Thyroid gland (tissue), 4 donors: ENCODE measurements around the gene TRIB2. TPM values are rescaled to one million over a fixed set of nuclear protein-coding genes. Genes with fewer than 3 reads are reported as not detected.

Source experiments
- DNase-seq, 2 donors: peaks; one replicate each; pipeline ENCODE4 v3.0.0-alpha.2; 2019
- H3K27ac ChIP-seq, 3 donors: fragments of 200-600 bp; sonication (generic); 1 replicate in 2 of 3; 2 replicates in 1 of 3; pipeline ENCODE4 v1.5.1; 2016 to 2019; ENCODE audit warnings: mild to moderate bottlenecking in 1 of 3, moderate library complexity in 1 of 3
- H3K27me3 ChIP-seq: fragments of 200-600 bp; sonication (generic); one replicate; pipeline ENCODE4 v1.5.1; 2019
- H3K36me3 ChIP-seq, 2 donors: fragments of 200-600 bp; sonication (generic); one replicate each; pipeline ENCODE4 v1.5.1; 2016 to 2019
- H3K4me1 ChIP-seq, 2 donors: fragments of 200-600 bp; sonication (generic); one replicate each; pipeline ENCODE4 v1.5.1; 2017 to 2019
- H3K4me3 ChIP-seq, 3 donors: fragments of 200-600 bp; sonication (generic); replicated peaks in 1 of 3; 1 replicate in 2 of 3; 2 replicates in 1 of 3; pipeline ENCODE4 v1.5.1; 2016; ENCODE audit warnings: mild to moderate bottlenecking in 1 of 3
- H3K9me3 ChIP-seq: fragments of 200-600 bp; sonication (generic); one replicate; pipeline ENCODE4 v1.5.1; 2017
- CTCF ChIP-seq, 6 experiments: fragments of 200-600 bp in 3 of 6; fragments of 450-650 bp in 3 of 6; sonication (generic) in 3 of 6; IDR thresholded peaks; one replicate each; pipeline ENCODE4 v1.5.1; 2016 to 2019; ENCODE audit warnings: antibody characterized with exemption in 6 of 6, mild to moderate bottlenecking in 2 of 6, inconsistent platforms in 1 of 6, moderate library complexity in 1 of 6
- POLR2A ChIP-seq, 2 donors: fragments of 450-650 bp; IDR thresholded peaks; one replicate each; pipeline ENCODE4 v1.6.1; 2017; ENCODE audit warnings: antibody characterized with exemption in 2 of 2, mild to moderate bottlenecking in 2 of 2, moderate library complexity in 1 of 2
- WGBS, 2 donors: methylation state at CpG; one replicate each; pipeline ENCODE4 v1.1.5; 2017; 5-methylcytosine and 5-hydroxymethylcytosine counted together
- intact Hi-C: fragments of 100-400 bp; cut with DNase I; formaldehyde crosslinking; loops from one replicate; pipeline ENCODE4 v1.15.1; 2023
- total RNA-seq, 4 donors: library from RNA; depleted of rRNA; stranded (reverse); fragments of >200 nt; gene quantifications; one replicate each; pipeline ENCODE4 v1.2.3, GENCODE V29; 2016

Gene TRIB2
- total RNA-seq, 4 donors from 2014 or later: 30.8 to 59.8 (median 37.1) TPM

GRCh38 chr2:12705230-12705629 is 11.5 kb upstream of the TRIB2 start:
- Histone ChIP-seq H3K4me1 (no peaks in the 10 kb centered on the region), H3K36me3 (no peaks in the 10 kb centered on the region), H3K27me3 (no peaks in the 10 kb centered on the region), H3K27ac (no peak overlapping the region), H3K4me3 (no peak overlapping the region), H3K9me3 (no peaks in the 10 kb centered on the region)
- WGBS, 2 donors: 100% methylated on average over 1 of the region's 1 CpG
- no peak for DNase-seq
- TF ChIP-seq POLR2A (IDR thresholded peaks at IDR 0.05) (no peak), CTCF (IDR thresholded peaks at IDR 0.05) (no peak)
- intact Hi-C loops: no loop called here

- H3K27me3 ChIP-seq: no peaks in the 10 kb centered on the region
- TF ChIP-seq POLR2A (IDR thresholded peaks at IDR 0.05): no peak
- TF ChIP-seq CTCF (IDR thresholded peaks at IDR 0.05): no peak
- no peaks in the 10 kb centered on the region for H3K4me1 ChIP-seq
- no peak overlapping the region for H3K4me3 ChIP-seq
- no peak overlapping the region for H3K27ac ChIP-seq
- no peak for DNase-seq
- no peaks in the 10 kb centered on the region for H3K36me3 ChIP-seq
- WGBS, 2 donors: 93 to 96% methylated on average over 2 of the region's 2 CpGs
- intact Hi-C loops: no loop called here
- no peaks in the 10 kb centered on the region for H3K9me3 ChIP-seq
These were observed 11.0 kb upstream of the TRIB2 start for GRCh38 chr2:12705742-12706141.

- Histone ChIP-seq H3K36me3 (no peaks in the 10 kb centered on the region), H3K4me3 (no peak overlapping the region), H3K27ac (no peak overlapping the region), H3K9me3 (no peaks in the 10 kb centered on the region), H3K4me1 (no peaks in the 10 kb centered on the region), H3K27me3 (no peaks in the 10 kb centered on the region)
- intact Hi-C loops: no loop called here
- TF ChIP-seq CTCF (IDR thresholded peaks at IDR 0.05): no peak
- TF ChIP-seq POLR2A (IDR thresholded peaks at IDR 0.05): no peak
- WGBS, 2 donors: 88 to 96% methylated on average over 8 of the region's 8 CpGs
- no peak for DNase-seq
These were observed 8.1 kb upstream of the TRIB2 start for GRCh38 chr2:12708508-12709206.

GRCh38 chr2:12709207-12709522 is 7.6 kb upstream of the TRIB2 start:
- no peaks in the 10 kb centered on the region for H3K9me3 ChIP-seq
- H3K27ac ChIP-seq: no peak overlapping the region
- intact Hi-C loops: no loop called here
- no peak for DNase-seq
- H3K4me3 ChIP-seq: no peak overlapping the region
- no peaks in the 10 kb centered on the region for H3K27me3 ChIP-seq
- H3K4me1 ChIP-seq: no peaks in the 10 kb centered on the region
- TF ChIP-seq POLR2A (IDR thresholded peaks at IDR 0.05) (no peak), CTCF (IDR thresholded peaks at IDR 0.05) (no peak)
- H3K36me3 ChIP-seq: no peaks in the 10 kb centered on the region

GRCh38 chr2:12710301-12710700 is 6.4 kb upstream of the TRIB2 start:
- TF ChIP-seq CTCF (IDR thresholded peaks at IDR 0.05) (no peak), POLR2A (IDR thresholded peaks at IDR 0.05) (no peak)
- H3K9me3 ChIP-seq: no peaks in the 10 kb centered on the region
- no peak for DNase-seq
- no peaks in the 10 kb centered on the region for H3K36me3 ChIP-seq
- 89 to 92% methylated on average over 4 of the region's 4 CpGs for WGBS, 2 donors
- H3K27ac ChIP-seq: no peak overlapping the region
- intact Hi-C loops: loop anchor here (10.0 kb wide), 2 partner anchors 256 to 846 kb away; no protein-coding TSS in a partner anchor
- H3K27me3 ChIP-seq: no peaks in the 10 kb centered on the region
- H3K4me1 ChIP-seq: peaks cover 1 to 4% of the 10 kb centered on the region in 2 donors
- H3K4me3 ChIP-seq: no peak overlapping the region
